HEK293 (cell line): Measurements from ENCODE around the gene ATAT1.
"Not testable (repeated sequence)": the region's sequence is repeated elsewhere in the genome, so short reads cannot be mapped to it uniquely, and the experiment has no call there.

Experiments used
- CTCF ChIP-seq: fragments of 450-650 bp; formaldehyde crosslinking; IDR thresholded peaks from 2 replicates; pipeline ENCODE4 v1.5.1; 2016; ENCODE audit warnings: missing biosample characterization, missing genetic modification characterization
- REST ChIP-seq: fragments of 450-650 bp; formaldehyde crosslinking; IDR thresholded peaks from 2 replicates; pipeline ENCODE4 v1.5.1; 2016; ENCODE audit warnings: missing biosample characterization, missing genetic modification characterization
- ZBTB17 ChIP-seq: fragments of 450-650 bp; formaldehyde crosslinking; IDR thresholded peaks from 2 replicates; pipeline ENCODE4 v1.5.1; 2016; ENCODE audit warnings: missing biosample characterization, missing genetic modification characterization
- ZFP3 ChIP-seq: fragments of 450-650 bp; formaldehyde crosslinking; IDR thresholded peaks from 2 replicates; pipeline ENCODE4 v1.5.1; 2016; ENCODE audit warnings: low read depth, missing biosample characterization, missing genetic modification characterization
- ZNF140 ChIP-seq: fragments of 450-650 bp; formaldehyde crosslinking; IDR thresholded peaks from 2 replicates; pipeline ENCODE4 v1.5.1; 2016; ENCODE audit warnings: missing biosample characterization, missing genetic modification characterization

DNA sequence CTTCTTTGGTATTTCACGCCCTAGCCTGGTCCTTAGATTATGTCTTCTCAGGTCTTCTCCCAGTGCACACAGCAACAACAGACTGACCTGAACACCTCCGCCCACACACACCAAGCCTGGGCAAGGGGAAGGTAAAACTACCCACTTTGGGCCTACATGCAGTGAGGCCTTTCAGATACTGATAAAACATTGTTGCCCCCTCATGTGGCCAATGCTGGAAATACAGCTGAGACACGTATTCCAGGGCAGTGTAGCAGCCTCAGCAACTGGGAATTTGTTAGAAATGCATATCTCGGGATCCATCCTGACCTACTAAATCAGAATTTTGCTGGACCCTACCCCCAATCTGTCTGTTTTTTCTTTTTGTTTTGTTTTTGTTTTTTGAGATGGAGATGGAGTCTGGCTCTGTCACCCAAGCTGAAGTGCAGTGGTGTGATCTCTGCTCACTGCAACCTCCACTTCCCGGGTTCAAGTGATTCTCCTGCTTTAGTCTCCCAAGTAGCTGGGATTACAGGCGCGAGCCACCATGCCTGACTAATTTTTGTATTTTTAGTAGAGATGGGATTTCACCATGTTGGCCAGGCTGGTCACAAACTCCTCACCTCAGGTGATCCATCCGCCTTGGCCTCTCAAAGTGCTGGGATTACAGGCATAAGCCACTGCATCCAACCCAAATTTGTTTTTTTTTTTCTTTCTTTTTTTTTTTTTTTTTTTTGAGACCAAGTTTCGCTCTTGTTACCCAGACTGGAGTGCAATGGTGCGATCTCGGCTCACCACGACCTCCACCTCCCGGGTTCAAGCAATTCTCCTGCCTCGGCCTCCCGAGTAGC, 29.1 kb upstream of the ATAT1 start:
- peak; percentile 65 for TF ChIP-seq CTCF (tag by site-specific recombination)
- peak; percentile 55; the same call in 1 of the 2 replicates for TF ChIP-seq ZBTB17 (tag by site-specific recombination)
- TF ChIP-seq ZFP3 (tag by site-specific recombination); ZNF140; REST (tag by site-specific recombination): not testable (repeated sequence)
